SKM-1 (cell line): ENCODE results near the gene NRG2.

ENCODE experiments used
- DNase-seq: peaks from one replicate; lab custom pipeline; 2025; ENCODE audit not compliant: unreplicated experiment; lab: John Stamatoyannopoulos, UW

Gene NRG2

DNA sequence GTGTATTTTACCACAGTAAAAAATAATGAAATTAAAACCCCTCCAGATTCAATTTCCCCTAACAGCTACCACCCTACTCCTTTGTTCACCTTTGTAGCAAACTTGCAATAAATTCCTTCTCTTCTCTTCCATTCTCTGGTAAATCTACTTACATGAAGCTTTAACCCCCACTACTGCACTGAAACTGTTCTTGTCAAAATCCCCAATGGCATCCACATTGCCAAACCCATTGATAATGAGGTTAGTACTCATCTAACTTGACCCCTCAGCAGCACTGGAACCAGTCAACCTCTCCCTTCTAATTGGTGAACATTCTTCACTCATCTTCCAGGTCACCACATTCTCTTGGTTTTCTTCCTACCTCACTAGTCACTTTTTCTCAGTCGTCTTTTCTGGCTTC lies 29.6 kb downstream of the NRG2 start:
- DNase-seq, result no peak

DNA sequence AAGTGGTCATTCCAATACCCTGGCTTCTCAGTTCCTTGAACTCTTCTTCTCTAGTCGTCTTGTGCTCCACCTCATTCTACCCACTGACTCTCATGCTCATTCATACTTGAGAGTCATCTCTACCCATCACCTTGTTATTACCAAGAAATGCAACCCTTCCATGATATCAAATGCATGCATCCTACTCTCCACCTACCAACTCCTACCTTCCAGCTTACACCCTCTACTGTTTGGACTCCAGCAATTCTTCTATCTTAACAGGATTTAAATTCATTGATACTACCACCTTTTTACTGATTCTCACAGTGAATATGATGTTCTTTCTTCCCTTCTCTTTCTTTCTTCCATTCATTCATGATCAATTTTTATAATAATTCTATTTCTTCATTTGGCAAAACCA lies 30.7 kb downstream of the NRG2 start:
- DNase-seq, result no peak

DNA sequence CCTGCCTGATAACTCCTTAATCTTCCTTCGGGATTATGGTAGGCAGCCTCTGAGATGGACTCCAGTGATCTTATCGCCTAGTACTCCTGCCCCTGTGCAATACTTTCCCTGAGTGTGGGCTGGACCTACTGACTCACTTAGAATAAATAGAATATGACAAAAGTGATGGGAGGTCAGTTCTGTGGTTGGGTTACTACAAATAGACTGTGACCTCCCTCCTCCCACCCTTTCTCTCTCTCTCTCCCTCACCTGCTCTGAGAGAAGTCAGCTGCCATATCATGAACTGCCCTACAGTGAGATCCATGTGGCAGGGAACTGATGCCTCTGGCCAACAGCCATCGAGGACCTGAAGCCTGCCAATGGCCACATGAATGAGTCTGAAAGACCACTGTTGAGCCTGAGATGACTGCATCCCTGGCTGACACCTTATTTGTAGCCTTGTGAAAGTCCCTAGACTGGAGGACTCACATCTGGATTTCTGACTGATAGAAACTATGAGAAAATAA lies 31.7 kb downstream of the NRG2 start:
- no peak for DNase-seq

DNA sequence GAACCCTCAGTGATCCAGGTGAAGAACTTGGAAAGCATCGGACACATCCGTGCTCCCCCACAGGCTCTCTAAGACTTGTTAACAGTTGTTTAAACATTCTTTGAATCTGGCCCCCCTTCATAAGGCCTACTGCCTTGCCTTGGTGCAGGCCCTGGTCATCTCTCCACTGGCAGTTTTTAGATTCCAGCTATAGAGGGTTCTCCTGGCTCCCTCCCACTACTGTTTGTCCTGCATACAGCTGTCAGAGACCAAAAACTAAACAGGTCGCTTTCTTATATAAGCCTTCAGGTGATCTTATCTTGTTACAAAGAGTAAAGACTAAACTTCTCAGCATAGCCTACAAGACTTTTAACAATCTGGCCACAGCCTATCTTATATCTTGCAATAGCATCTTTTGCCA lies 32.3 kb downstream of the NRG2 start:
- DNase-seq, result no peak

DNA sequence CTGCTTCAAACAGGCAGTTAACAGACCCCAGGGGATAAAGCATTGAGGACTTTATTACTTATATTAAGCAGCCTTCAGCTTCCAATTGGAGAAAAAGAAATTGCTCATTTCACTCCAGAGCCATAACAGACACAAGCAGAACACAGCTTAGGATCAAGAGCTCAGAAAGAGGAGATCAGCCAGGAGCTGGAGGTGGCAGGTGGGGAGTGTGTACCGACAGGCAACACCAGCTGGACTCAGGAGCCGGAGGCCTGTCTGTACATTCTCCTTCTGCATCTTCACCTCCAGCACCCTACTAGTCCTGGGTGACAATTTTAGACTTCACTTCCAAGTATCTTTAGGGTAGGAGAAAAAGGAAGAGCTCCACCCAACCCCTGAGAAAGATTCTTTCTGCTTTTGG lies 35.8 kb downstream of the NRG2 start:
- DNase-seq, result no peak

DNA sequence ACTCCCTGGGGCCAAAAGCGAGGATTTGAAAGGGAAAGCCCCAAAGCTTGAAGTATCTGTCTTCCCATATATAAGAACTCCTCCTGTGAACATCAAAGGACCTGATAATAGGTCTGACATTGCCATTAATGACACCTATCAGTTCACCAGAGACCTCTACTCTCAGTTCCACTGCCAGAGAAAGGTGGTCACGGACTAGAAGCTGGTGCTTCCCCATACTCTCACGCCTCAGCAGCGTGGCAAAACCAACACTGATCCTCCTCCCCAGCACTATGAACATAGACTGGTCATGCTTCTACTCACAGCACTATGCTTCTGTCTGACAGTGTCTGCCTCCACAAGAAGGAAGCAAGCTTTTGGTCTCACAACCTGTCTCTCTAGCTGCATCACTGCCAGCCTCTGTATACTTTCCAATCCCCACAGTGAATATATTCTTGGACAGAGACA lies 37.9 kb downstream of the NRG2 start:
- no peak for DNase-seq

DNA sequence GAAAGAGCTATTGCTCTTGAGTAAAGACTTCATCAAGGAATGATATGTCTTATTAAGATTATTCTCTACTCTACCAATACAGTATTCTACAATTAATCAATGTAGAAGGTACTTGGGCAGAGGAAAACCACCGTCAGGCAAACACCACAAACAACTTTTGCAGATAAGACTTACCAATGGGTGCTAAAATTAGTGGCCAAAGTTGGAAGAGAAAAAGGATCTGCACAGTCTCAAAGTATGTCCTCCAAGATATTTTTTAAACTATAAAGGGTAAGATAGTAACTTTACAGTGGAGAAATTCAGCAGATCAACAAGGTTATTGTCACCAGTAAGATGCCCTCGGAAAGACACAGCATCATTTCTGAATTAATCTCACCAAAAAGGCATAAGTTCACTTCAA lies 38.9 kb downstream of the NRG2 start:
- no peak for DNase-seq

DNA sequence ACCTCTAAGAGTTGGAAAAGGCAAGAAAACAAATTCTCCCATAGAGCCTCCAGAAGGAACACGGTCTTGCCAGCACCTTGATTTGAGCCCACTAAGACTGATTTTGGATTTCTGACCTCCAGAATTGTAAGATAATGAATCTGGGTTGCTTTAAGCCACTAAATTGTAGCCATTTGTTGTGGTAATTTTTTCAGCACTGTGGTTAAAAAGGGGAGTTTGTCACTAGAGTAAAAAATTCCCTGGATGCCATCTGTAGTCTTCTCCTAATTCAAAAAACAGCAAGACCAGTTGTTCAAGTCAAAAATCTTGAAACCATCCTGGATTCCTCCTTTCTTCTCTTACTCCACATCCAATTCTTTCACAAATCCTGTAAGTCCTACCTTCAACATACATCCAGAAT lies 39.6 kb downstream of the NRG2 start:
- no peak for DNase-seq

DNA sequence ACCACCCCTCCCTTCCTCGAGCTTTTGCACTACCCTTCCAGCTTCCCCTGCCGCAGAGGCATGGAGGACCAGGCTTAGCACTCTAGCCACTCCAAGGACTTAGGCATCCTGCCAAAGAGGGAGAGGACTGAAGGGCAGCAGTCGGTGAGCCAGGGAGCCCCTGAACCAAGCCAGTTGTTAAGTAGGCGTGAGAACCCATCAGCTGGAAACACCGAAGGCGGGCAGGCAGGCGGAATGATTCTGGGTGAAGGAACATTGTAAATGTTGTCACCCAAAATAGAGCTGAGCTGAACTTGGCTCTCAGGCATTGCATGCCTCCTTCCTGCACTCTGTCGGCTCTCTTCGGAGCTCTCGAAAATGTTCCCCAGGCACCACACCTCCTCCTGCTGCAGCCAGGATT lies 42.8 kb downstream of the NRG2 start:
- no peak for DNase-seq

DNA sequence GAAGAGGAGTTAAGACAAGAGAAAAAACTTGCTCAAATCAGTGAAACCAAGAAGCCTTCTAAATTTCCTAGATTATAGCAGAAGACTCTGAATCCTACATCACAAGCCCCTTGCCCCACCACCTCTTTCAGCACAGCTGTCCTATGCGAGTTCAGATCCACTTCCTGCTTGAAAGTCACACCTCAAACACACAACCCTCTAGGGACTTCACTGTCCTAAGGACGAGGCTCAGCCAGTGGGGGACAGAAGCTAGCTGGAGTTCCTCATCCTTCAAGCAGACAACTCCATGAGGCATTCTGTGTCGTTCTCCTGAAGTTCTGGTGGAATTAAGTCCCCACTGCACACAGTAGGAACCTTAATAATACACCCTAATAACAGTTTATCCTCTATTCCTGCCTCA lies 44.3 kb downstream of the NRG2 start:
- DNase-seq, result no peak

DNA sequence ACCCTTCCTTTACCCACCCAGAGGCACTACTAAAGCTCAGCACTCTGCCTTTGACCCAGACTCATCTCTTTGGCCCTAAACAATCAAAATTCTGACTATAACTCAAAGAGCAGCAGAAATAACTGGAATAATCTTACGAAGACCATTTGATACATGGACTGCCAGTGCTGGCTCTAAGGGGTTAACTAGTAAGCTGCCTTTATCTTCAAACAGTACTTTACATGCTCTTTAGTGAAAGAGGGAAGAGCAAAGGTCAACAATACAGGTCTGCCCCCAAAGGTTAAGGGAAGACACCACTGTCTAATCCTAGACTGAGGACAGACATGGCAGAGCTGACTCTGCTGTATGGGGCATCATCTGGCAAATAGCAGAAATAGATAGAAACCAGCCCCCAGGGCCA lies 45.8 kb downstream of the NRG2 start:
- DNase-seq, result no peak

DNA sequence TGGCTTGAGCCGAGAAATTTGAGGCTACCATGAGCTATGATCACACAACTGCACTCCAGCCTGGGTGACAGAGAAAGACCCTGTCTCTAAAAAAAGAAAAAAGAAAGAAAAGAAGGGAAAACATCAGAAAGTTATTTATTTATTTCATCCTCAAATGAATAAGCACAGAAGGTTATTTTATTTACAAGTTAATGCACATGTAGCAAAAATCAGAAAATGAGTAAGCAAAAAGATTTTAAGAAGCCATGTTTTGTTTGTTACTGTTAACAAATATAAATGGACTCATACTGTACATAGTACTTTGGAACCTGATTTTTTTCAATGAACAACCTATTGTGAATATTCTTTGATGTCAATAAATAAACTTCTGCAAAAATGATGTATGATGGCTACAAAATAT lies 47.2 kb downstream of the NRG2 start:
- DNase-seq, result no peak

DNA sequence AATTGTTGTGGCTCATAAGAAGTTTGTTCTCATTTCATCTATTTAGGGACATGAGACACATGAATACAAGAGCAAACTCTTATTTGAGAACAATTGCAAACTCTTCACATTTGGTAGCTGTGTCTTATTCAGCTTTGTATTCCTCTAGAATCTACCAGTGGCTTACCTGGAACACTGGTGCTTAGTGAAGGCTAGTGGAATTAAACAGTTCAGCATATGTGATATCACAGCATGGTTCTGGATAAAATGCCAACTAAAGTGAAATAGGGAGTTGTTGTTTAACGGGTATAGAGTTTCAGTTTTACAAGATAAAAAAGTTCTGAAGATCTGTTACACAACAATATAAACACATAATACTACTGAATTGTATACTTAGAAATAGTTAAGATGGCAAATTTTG lies 48.9 kb downstream of the NRG2 start:
- no peak for DNase-seq

DNA sequence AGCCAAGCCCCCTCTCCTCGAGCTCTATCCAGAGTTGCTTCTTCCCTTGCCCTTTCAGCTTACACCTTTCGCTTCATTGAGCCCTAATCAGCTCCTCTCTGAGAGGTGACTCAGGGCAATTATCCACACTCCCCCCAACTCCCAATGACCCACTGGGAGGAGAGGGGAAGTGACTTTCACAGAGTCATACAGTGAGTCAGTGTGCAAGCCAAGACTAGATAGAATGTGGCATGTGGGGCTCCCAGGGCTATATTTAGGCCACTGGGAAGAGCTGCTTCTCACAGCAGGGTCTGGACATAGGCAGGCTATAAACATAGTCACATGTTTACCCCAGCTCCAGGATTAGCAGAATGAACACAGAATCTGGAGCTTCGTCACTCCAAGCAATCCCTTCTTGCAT lies 57.4 kb downstream of the NRG2 start:
- peak; percentile 25 for DNase-seq

DNA sequence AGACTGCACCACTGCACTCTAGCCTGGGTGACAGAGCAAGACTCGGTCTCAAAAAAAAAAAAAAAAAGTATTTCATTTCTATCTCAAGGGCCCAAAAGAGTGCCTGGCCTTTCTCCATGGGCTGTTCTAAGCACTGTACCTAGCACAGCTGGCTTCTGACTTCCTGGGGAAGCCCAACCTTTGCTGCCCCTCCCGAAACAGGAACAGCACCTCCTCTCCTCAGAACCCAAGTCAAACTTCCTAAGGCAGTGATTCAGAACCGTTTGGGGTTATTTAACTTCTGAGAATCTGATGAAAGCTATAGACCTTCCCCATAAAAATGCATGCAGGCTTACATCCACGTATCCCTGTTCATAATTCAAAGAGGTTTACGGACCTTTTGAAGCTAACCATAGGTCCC lies 57.8 kb downstream of the NRG2 start:
- peak; percentile 7 for DNase-seq

DNA sequence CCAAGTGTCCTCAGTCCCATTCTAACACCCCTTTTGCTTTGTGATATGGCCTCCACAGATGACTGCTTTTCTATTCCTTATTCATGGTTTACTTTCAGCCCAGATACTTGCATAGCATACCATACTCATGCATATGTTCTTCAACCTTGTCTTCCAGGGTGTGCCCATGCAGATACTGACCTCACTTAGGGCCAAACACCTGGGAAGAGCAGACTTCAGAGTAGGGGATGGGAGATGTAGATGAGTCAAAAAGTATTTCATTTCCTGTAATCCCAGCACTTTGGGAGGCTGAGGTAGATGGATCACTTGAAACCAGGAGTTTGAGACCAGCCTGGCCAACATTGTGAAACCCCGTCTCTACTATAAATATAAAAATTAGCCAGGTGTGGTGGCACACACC lies 58.3 kb downstream of the NRG2 start:
- no peak for DNase-seq

DNA sequence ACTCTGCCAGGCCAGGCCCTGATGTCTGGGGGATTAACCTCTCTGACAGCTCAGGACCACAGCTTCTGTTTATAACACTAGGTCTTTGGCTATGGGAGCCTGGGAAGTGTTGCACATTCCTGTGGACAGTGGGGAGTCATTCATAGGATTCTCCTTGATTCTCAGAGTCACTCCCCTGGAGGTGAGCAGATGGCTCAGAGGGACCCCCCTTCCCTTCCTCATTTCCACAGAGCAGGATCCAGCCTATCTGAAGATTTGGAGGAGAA lies 60.2 kb downstream of the NRG2 start:
- DNase-seq, result no peak

DNA sequence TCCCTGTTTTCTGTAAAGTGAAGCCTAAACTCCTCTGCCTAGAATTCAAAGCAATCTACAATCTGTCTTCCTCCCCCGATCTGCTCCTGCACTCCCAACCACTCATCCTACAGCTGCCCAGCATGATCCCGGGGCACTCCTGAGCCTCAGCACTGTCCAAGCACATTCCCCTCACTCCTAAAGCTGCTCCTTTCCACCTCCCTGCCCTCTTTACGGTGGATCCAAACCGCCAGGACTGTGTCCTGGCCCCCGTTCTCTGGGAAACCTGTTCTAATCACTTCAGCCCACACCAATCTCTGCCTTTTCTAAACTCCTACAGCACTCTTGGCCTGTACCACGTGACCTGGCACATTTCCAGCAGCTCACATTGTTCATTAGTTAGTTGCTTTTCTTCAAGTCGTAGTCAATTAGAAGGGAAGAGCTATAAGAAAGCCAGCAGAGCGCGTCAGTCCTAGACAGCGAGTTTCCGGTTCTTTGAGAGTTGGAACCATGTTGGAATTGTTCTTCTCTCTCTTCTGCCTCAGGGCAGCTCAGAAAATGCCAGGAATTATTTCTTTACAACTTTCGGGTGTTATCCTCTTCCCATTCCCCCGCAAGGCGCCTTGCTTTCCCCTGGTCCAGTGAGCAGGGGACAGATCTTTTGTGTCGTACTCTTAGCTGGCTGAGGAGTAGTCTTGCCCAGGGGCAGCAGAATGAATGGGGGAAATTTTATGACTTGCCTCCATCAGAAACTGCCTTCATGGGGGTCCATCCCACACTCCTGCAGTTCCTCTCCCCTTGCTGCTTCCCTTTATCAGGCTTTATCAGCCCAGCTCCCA lies 60.7 kb downstream of the NRG2 start:
- no peak for DNase-seq

DNA sequence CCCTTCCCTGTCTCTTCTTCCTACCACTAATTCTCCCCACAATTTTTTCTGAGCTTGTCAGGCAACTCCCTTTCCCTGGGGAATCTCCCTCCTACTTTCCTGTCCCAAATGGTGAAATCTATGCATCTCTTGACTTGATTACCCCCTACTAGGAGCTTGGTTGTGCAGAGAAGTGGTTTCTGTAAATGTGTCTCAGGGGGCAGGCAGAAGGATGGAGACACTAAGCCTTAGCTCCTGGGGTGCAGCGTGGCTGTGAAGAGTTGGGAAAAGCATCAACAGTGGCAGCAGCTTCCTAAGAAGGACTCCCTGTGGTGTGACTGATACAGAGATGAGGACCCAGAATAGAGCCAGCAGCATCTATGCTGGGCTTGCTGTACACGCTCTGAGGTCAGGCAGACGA lies 62.3 kb downstream of the NRG2 start:
- DNase-seq, result no peak

DNA sequence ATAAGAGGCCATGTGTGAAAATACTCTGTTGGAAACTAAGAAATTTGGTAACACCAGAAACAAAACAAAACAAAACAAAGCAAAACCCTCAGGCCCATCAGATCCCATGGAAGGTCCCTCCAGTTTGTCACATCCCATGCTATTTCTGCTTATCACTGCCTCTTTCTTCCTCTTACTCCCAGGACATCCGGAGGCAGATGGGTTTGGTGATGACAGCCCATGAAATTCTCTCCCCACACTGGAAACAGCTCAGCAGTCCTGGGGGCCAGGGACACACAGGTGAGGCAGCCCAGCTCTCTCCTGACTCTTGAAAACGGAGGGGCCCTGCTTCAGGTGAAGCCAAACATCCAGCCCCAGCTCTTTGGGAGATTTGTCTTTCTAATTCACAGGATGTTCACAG lies 63.2 kb downstream of the NRG2 start:
- DNase-seq, result no peak

DNA sequence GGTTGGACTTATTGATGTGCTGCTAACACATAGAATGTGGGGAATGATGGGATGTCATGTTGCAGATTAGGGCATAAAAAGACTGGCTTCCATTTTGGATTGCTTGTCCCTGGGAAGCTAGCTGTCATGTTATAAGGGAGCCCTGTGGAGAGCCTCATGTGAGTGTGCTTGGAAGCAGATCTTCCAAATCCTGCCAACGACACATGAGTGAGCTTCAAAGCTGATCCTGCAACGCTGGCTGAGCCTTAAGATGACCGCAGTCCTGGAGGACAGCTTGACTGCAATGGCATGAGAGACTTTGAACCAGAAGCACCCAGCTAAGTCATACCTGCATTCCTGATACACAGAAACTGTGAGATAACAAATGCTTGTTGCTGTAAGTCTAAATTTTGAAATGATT lies 63.6 kb downstream of the NRG2 start:
- no peak for DNase-seq

DNA sequence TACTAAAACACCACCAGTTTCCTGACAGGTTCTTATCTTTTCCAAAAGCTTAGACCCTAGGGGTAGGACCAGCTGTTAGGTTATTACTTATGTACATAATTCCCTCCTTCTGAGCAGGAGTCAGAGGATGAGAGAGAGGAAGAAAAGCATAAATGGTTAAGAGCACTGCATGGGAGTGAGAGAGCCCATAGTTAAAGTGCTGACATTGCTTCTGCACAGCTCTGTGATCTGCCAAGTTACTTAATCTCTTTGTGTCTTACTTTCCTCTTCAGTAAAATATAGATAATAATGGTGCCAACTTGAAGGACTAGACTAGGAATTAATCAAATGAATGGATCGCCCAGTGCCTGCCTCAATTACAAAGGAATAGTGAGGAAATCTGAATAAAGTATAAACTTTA lies 66.4 kb downstream of the NRG2 start:
- no peak for DNase-seq

DNA sequence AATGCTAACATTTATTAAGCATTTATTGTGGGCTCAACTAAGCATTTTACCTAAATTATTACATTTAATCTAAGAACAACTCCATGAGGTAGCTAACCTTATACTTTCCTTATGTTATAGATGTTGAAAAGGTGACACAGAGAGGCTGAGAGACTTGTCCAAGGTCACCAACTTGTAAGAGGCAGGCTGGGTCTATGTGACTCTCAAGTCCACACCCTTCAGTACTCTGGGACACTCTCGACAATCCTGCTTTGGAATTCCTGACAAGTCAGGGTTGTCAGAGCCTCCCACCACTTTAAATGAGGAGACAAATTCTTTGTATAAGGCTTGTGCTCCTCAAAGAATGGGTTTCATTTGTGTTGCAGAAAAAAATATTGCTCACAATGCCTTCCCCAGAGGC lies 67.2 kb downstream of the NRG2 start:
- DNase-seq, result no peak
